Endothelial cell of umbilical vein (primary cell): ENCODE results near the gene RRAS.

Source experiments
- EZH2 ChIP-seq: IDR thresholded peaks from 2 replicates; pipeline ENCODE4 v1.6.1; 2012; ENCODE audit warnings: borderline replicate concordance, low read depth, mild to moderate bottlenecking, moderate library complexity, low read length, inconsistent platforms; ENCODE audit not compliant: severe bottlenecking
- GATA2 ChIP-seq: IDR thresholded peaks from 2 replicates; pipeline ENCODE4 v1.7.0; 2011; ENCODE audit warnings: low read depth, mild to moderate bottlenecking, moderate library complexity, mixed read lengths, low read length; ENCODE audit not compliant: insufficient read length, insufficient read depth
- JUN ChIP-seq: IDR thresholded peaks from 2 replicates; pipeline ENCODE4 v1.6.1; 2011; ENCODE audit warnings: borderline replicate concordance, low read depth; ENCODE audit not compliant: insufficient read length, insufficient read depth
- POLR2A ChIP-seq: IDR thresholded peaks from 2 replicates; pipeline ENCODE4 v1.6.1; 2012; ENCODE audit warnings: low read depth, mild to moderate bottlenecking, control low read depth, low read length
- POLR2AphosphoS5 ChIP-seq: IDR thresholded peaks from 2 replicates; pipeline ENCODE4 v1.6.1; 2012; ENCODE audit warnings: low read depth, mild to moderate bottlenecking, control low read depth, low read length, moderate library complexity; ENCODE audit not compliant: insufficient read depth
- TF ChIP-seq, protein P1 (sequence below), 2 donors: IDR thresholded peaks; 1 replicate in 1 of 2; 2 replicates in 1 of 2; pipeline ENCODE4 v1.5.1; 2011; ENCODE audit warnings: low read length in 2 of 2, mild to moderate bottlenecking in 2 of 2, moderate library complexity in 2 of 2, control low read depth in 1 of 2, inconsistent platforms in 1 of 2, low read depth in 1 of 2; ENCODE audit not compliant: insufficient read depth in 1 of 2; ENCODE audit errors: extremely low read depth in 1 of 2
- TF ChIP-seq, protein P2 (sequence below): IDR thresholded peaks from 2 replicates; pipeline ENCODE4 v1.6.1; 2011; ENCODE audit not compliant: insufficient read depth, insufficient read length

DNA sequence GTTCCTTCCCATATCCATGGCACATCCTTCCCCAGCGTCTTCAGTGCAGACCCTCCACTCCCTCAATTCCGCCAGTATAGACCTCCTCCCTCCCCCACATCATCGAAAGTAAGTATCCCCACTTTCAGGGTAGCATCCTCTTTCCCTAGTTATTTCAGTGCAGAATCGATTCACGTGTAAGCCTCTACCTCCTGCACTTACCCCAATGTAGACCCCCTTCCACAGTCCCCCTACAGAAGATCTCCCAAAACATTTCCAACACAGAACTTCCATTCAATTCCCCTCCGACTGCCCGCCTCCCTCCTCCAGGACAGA, 25.1 kb upstream of the RRAS start:
- TF ChIP-seq POLR2AphosphoS5 (no peak), POLR2A (no peak), EZH2 (no peak), JUN (no peak), GATA2 (no peak)
- TF ChIP-seq, protein P1, sequence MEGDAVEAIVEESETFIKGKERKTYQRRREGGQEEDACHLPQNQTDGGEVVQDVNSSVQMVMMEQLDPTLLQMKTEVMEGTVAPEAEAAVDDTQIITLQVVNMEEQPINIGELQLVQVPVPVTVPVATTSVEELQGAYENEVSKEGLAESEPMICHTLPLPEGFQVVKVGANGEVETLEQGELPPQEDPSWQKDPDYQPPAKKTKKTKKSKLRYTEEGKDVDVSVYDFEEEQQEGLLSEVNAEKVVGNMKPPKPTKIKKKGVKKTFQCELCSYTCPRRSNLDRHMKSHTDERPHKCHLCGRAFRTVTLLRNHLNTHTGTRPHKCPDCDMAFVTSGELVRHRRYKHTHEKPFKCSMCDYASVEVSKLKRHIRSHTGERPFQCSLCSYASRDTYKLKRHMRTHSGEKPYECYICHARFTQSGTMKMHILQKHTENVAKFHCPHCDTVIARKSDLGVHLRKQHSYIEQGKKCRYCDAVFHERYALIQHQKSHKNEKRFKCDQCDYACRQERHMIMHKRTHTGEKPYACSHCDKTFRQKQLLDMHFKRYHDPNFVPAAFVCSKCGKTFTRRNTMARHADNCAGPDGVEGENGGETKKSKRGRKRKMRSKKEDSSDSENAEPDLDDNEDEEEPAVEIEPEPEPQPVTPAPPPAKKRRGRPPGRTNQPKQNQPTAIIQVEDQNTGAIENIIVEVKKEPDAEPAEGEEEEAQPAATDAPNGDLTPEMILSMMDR (IDR thresholded peaks at IDR 0.05; ENCODE audit: extremely low read depth in 1 of 2, insufficient read depth in 1 of 2, low read depth in 1 of 2, low read length in 2 of 2): no peak
- TF ChIP-seq, protein P2, sequence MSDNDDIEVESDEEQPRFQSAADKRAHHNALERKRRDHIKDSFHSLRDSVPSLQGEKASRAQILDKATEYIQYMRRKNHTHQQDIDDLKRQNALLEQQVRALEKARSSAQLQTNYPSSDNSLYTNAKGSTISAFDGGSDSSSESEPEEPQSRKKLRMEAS: no peak
